HG03280 (cell line): ENCODE measurements around the gene AP2A2.

Experiments used
- ATAC-seq: cut with Tn5 transposase; IDR thresholded peaks from one replicate; pipeline ENCODE4 v1.9.1; 2021; ENCODE audit warnings: mild to moderate bottlenecking, moderate library complexity; ENCODE audit not compliant: unreplicated experiment

The AP2A2 gene

DNA sequence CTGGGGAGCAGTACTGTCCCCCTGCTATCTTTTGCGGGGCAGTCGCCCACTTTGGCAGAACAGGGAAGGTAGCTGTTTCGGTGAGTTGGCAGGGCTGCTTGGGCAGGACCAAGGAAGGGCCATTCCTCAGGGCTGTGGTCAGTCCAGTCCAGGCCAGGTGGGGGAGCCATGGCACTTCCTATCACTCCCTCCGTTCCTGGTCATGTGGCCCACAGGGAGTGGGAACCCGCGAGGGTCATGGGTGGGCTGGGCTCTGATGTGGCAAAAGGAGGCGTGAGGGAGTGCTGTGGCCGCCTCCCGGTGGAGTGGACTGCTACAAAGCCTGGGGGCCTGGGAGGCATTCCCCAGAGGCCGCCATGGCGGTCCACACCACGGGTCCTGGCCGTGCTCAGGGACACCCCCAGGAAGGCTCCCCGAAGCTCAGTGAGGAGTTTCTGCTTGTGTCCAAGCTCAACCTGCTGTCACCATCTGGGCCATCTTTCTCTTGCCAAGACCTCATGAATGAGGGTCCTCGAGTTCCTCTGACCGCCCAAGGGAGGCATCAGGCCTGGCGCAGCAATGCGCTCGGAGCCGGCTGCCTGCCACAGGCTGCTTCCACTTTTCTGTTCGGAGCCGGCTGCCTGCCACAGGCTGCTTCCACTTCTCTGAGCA, 27.0 kb upstream of the AP2A2 start:
- ATAC-seq, result no peak

DNA sequence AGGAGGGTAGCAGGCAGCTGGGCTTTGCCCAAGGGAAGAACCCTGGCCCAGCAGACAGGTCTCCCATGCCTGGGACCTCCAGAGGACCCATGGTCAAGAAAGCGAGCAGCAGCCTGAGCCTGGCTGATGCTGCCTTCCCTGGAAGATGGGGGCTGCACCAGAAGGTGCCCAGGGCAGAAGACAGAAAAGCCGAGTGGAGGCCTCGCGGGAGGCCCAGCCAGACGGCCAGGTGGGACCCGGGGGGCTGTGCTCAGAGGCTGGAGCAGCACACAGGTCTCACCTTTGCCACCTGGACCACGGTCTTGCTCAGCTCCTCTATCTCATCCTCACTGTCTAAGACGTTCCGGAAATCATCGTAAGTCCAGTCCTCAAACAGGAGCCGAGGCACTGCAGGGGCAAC, 25.9 kb upstream of the AP2A2 start:
- no peak for ATAC-seq

DNA sequence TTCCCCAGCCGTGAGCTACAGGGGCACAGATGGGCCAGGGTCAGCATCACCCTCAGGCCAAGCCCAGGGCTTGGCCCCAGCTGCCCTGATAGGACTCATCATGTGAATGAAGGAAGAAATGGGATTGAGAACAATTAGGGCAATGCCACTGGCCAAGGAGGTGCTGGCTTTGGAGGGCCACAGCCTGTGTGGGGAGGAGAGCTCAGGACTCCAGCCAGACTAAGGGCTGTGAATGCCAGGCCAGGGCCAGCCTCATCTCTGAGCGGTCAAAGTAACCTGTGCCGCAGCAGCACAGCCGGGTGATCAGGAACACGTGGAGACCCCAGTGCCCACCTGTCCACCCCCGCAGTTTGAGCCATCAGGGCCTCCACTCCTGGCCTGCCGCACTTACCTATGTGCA, 25.1 kb upstream of the AP2A2 start:
- ATAC-seq, result no peak

DNA sequence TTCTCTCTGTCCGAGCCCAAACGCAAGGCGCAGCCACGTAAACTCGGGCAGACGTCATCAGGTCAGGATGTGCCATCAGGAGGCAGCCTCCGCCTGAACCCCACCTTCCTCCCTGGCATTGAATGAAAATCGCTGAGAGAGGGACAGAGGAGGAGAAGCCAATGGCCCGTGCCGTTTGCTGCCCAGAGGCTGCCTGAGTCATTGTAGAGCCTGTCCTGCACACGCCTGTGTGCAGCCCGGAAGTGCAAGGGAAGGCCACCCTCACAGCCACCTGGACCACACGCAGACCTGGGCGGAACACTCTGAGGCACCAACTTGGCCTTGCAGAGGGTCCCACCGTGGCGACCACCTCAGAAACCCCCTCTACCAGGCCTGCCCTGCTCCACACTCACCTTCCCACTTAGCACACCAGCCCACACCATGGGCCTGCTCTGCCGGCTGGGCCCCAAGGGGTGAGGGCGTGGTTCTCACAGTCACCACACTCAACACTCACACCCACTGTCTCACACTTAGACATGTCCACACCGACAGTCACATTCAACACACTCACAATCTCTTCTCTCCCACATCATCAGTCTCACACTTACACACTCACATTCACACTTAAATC, 24.1 kb upstream of the AP2A2 start:
- ATAC-seq, result no peak

DNA sequence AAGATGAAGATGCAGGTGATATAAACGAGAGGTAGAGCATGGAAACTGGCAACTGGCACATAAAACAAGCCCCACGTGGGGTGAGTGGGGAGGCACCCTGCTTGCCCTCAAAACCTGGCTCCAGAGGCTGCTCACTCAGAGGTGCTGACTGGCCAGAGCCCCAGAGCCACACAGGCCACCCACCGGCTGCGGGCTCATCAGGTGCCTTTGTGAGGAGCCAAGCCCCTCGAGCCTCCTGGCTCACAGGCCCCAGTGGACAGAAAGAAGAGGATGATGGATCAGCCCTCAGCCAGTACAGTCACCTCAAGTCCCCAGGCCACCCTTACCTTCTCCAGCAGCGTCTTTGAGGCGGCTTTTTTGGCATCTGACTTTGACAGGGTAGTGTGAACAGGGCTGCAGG, 21.3 kb upstream of the AP2A2 start:
- no peak for ATAC-seq

DNA sequence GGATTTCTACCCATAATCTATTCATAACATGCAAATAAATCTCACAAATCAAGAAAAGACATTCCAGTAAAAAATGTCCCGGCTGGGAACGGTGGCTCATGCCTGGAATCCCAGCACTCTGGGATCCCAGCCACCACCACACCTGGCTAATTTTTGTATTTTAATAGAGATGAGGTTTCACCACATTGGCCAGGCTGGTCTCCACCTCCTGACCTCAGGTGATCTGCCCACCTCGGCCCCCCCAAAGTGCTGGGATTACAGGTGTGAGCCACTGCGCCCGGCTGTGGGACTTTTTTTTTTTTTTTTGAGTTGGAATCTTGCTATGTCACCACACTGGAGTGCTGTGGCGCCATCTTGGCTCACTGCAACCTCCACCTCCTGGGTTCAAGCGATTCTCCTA, 19.7 kb upstream of the AP2A2 start:
- ATAC-seq, result no peak

DNA sequence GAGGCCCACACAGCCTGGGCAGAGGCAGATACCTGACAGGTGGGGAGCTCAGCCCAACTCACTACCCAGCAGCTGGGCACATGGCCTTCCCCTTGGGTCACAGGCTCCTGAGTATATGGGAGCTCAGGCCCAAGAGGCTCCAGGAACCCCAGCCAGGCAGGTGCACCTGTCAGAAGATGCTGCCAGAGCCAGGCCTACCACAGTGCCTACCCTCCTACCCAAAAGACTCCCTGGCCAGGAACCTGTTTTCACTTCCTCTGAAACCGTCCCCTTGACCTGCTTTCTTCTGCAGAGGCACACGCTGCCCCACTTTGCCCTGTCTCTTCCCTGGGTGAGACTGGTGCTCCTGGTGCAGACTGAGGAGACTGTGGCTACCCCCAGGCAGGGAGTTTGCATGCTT, 18.0 kb upstream of the AP2A2 start:
- ATAC-seq, result no peak

DNA sequence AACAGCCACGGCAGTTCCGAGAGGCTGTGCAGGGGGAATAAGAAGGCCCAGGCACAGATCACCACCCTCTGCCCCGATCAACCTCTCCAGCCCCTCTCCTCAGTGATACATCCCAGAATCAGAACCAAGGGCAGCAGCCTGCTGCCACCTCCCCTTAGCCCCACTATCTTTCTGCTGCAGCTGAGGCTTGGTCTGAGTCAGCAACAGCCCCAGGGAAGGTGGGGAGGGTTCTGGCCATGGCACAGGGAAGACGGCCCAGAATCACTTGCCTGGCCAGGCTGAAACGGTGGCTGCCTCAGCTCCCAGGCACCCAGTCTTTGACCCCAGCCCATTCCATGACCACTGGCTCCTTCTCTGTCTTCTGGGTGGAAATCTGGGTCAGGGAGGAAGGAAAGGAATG, 17.4 kb upstream of the AP2A2 start:
- no peak for ATAC-seq

DNA sequence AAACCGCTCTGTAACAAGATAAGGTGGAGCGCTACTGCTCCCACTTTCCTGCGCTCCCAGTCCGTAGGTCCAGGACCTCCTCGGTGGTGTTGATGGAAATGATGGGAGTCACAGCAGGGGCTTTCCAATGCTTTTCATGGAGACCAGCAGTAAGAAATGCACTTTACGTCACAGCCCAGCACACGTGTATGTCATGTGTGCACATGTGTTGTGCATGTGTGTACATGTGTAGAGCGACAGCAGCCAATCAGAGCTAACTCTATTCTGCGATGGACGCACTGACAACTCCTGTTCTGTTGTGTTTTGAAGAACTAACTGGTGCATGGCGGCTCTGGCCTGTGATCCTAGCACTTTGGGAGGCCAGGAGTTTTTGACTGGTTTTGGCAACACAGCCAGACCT, 16.3 kb upstream of the AP2A2 start:
- ATAC-seq, result no peak

DNA sequence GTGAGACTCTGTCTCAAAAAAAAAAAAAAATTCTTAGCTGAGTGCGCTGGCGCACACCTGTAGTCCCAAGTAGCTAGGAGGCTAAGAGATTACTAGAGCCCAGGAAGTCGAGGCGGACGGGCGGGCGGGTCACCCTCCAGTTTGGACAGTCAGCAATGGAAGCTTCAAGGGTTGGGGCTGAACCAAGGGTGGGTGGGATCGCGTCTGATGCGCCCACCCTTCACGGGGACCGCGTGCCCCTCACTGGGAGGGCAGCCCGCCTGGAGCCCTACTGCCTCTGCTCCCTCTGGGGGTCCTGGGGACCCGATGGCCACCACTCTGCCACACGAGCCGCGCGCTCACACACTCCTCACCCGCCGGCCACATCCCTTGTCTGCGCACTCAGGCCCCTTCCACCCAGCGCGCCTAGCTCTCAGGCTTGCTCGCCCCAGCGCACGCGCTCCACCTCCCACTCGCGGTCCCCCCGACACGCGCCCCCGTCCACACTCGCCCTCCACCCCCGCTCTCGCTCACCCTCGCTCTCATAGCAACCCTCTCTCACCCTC, 15.6 kb upstream of the AP2A2 start:
- ATAC-seq, result peak; percentile 5

DNA sequence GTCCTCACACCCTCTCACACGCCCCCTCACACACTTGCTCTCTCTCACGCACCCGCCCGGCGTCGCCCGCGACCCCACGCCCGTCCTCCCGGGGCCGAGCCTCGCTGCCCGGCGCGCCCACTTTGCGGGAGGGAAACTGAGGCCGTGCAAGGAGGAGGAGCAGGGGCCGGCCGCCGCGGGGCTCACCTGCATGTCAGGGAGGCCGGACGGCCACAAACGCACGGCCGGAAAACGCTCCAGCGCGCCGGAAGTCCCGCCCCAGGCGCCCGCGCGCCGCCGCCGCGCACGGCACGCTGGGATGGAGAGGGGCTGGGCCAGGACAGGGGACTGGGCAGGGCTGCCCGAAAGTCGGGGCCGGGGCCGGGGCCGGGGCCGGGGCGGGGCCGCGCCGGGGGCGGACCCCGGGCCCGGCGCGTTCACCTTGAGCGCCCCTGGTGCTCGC, 15.1 kb upstream of the AP2A2 start, which contains the start of gene CHID1:
Gene CHID1, minus strand, starts transcription at position 222 of the 442 bp plus-strand sequence. CDS start 5,994 bp downstream, outside the sequence.
- peak; percentile 93 for ATAC-seq

DNA sequence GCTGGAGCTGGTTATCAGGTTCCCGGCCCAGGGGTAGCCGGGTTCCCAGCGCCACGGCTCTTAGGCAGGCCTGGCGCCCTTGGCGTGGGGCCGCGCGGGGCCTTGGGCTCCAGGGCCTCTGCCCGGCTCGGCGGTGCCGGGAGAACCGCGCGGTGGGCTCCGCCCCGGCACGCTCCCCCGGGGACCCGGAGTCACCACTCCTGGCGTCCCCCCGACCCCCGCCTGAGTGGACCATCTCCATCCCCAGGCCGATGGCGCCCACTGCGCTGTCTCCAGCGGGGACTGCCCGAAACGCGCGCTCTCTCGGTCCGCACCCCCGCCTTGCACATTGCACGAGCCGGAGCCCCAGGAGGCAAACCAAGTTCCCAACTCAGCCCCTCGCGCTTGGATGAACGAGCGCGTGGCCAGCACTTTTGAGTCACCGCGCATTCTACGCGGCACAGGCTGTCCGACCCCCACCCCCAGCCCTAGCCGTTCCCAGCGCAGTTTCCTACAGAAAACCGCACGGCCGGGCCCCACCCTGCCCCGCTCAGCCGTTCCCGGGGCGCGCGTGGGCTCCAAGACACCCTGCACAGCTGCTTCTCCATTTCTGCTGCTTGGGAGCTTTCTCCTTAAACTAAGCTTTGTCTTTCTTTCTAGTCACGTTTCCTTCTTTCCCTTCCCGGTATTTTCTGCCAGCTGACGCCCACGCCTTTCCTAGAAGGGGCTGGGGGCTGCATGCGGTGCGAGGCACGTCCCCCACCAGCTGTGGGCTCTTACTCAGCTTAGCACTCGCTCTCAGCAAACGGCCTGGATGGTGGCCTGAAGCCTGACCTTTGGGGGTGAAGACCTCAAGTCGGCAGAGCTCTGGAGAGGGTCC, 14.4 kb upstream of the AP2A2 start:
- peak; percentile 32 for ATAC-seq

DNA sequence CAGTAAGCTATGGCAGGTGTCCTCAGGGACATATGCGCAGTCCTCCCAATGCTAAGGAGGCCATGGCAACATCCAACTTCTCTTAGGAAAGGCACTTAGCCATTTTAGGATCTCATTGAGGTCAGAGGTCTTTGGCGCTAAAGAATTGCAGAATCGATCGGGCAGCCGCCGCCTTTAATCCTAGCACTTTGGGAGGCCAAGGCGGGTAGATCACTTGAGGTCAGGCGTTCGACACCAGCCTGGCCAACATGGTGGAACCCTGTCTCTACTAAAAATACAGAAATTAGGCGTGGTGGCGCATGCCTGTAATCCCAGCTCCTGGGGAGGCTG, 13.8 kb upstream of the AP2A2 start:
- ATAC-seq, result no peak

DNA sequence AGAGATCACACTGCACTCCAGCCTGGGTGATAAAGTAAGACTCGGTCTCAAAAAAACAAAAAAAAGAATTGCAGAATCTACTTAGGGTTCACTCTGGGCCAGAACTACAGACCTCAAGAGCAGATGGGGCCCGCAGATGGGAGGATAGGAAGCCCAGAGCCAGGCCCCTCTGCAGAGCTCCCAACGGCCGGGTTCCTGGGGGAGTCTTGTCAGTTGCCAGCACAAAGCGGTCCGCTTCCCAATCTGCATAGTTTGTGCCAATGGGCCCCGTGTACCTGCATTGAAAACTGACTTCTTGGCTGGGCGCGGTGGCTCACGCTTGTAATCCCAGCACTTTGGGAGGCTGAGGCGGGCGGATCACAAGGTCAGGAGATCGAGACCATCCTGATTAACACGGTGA, 13.4 kb upstream of the AP2A2 start:
- no peak for ATAC-seq

DNA sequence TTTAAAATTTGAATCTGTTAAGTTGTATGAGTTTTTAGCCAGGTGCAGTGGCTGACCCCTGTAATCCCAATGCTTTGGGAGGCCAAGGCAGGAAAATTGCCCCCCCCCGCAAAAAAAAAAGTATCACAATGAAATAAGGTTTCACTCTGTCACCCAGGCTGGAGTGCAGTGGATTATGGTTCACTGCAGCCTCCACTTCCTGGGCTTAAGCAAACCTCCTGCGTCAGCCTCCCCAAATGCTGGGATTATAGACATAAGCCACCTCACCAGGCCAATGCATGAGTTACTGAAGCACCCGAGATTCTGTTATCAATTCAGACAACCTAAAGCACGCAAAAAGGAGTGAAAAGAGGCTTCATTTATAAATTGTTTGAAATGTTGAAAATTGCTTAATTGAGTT, 12.6 kb upstream of the AP2A2 start:
- no peak for ATAC-seq

DNA sequence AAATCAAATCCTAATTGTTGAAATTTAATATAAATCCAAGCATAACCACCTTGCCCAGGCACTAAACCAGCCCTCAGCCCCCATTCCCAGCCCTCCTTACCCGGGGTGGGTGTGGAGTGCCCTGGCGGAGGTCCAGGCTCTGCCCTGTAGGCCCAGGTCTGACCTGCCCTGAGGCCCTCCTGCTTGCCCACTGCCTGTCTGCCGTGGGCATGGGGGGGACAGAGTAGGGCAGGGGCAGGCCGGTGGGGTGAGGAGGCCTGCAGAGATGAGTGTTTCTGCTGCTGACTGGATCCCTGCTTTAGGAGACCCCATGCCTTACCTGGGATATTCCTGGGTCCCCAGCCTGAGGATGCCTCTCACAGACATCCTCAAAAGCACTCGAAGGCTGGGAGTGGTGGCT, 11.5 kb upstream of the AP2A2 start:
- ATAC-seq, result no peak

DNA sequence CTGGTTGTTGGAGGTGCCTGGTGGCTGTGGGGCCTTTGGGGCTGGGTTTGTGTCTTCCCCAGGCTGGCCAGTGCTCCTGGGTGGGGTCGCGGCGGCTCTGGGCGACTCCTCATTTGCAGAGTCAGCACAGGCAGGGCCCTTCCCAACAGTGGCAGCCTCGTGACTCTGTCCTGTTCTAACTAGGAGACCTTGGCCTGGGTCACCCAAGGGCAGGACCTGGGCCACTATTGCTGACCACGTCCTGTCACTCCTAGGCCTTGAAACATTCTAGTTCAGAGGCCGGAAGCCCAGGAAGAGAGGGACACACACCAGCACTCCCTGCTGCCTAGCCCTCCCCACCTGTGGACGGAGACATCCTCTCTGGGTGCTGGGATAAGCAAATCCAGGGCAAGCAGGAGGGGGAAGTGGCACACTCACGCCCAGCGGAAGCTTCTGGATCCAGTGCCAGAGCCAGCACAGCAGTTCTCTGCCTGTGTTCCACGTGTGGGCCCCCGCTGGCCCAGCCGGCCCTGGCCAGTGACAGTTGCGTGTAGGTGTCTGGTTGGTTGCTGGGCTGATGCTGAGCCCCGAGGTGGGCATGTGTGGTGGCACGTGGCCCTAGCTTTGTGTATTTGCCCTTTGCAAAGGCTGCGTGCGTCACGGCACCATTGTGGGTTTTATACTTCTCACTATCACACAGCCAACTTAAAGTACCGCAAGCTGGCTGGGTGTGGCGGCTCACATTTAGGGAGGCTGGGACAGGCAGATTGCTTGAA, 10.7 kb upstream of the AP2A2 start:
- ATAC-seq, result no peak

DNA sequence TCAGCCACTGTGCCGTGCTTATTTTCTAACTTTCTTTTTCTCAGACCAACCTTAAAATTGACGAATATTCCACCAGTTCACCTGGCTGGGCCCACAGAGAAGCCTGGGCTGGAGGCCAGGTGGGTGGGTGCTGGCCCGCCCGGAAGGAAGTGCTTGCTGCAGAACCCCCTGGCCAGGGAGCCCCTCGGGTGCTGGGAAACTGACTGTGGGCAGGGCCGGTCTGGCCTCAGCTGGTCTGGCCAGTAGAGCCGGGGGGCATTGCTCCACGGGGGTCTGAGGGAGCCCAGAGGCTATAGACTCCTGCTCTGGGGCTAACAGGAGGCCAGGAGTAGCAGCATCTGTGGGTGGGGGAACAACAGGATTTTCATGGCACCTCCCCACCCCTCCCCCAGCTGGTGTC, 8.2 kb upstream of the AP2A2 start:
- ATAC-seq, result no peak

DNA sequence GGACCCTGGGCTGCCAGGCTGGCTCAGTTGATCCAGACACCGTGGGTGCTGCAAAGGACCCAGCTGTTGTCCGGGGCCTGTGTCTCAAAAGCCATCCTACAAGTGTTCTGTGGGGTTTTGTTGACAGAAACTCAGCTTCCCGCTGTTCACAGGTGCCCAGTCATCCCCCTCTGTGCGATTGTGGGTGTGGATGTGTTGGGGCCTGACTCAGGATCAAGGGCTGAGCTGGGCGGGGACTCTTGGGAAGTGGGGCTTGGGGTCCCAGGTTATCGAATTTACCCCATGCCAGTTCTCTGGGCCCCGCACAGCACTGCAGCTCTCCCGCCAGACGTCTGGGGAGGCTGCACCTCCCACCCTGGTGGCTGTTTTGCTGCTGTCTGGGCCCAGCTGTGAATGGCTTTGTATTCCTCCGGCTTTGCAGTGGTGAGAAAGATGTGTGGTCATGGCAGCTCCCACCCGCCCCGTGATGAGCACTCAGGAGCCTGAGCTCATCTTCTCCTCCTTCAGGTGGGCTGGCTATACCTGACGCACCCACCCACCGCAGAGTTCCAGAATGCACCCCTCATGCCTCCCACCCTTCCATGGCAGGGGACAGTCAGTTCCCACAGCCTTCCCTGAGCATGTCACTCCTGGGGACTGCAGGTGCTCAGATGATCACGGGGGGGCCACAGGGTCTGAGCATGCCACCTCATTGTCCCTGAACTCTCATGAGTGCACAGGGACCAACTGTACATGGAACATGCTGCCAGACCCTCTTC, 3.6 kb upstream of the AP2A2 start:
- no peak for ATAC-seq

DNA sequence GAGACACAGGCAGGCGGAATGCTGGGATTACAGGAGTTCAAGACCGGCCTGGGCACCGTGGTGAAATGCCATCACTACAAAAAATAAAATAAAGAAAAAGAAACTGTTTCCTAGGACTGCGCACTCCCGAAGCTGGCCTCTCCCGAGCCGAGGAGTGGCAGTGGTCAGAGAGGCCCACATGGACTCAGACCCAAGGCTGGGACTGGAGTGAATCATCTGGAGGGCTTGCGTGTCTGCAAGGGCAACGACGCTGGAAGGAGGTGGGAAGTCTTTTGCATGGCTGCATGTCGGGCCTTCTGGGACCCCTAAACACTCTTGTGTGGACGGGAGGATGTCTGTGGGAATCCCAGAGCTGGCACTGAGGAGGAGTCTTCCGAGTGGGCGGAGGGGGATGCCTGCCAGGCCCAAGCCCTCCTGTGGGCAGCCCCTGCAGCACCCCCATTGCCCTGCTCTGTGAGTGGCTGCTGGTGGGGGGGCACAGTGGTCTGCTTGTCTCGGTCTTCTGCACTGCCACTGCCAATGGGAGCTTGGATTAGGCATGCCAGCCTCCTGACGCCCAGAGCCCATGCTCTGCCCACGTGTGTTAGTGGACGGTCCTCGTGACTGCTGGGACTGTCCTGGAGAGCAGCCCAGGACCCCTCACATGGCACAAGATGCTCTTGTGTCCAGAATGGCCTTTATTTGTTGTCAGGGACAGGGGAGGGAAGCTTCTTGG, 1.8 kb upstream of the AP2A2 start:
- ATAC-seq, result no peak
